HG03442 (cell line): ENCODE data around the gene MUC3A.
"Not testable (repeated sequence)": the region's sequence is repeated elsewhere in the genome, so short reads cannot be mapped to it uniquely, and the experiment has no call there.

Experiments used
- ATAC-seq: cut with Tn5 transposase; IDR thresholded peaks from one replicate; pipeline ENCODE4 v1.9.1; 2021; ENCODE audit warnings: mild to moderate bottlenecking, moderate library complexity; ENCODE audit not compliant: unreplicated experiment

The MUC3A gene

GRCh38 chr7:100949227-100949932 lies at the start of gene MUC3A:
TSS of gene MUC3A (plus strand) at chr7:100949534. CDS start at chr7:100949625, 91 bp downstream.
- ATAC-seq: no peak

GRCh38 chr7:100900978-100901377 lies 48.4 kb upstream of the MUC3A start:
- ATAC-seq: no peak

GRCh38 chr7:100901921-100902332 lies 47.4 kb upstream of the MUC3A start:
- no peak for ATAC-seq

- no peak for ATAC-seq
Measured at GRCh38 chr7:100902638-100903037, 46.7 kb upstream of the MUC3A start.

- no peak for ATAC-seq
Measured at GRCh38 chr7:100908512-100908911, 40.8 kb upstream of the MUC3A start.

- not testable (repeated sequence) for ATAC-seq
Measured at GRCh38 chr7:100910443-100910842, 38.9 kb upstream of the MUC3A start.

GRCh38 chr7:100911484-100911883 lies 37.9 kb upstream of the MUC3A start:
- no peak for ATAC-seq

- ATAC-seq: no peak
Measured at GRCh38 chr7:100914208-100914878, 35.0 kb upstream of the MUC3A start.

- ATAC-seq: no peak
Measured at GRCh38 chr7:100914879-100915447, 34.4 kb upstream of the MUC3A start.

- ATAC-seq: not testable (repeated sequence)
Measured at GRCh38 chr7:100919335-100919734, 30.0 kb upstream of the MUC3A start.

- ATAC-seq: not testable (repeated sequence)
Measured at GRCh38 chr7:100919779-100920437, 29.4 kb upstream of the MUC3A start.

GRCh38 chr7:100921039-100921438 lies 28.3 kb upstream of the MUC3A start:
- ATAC-seq: no peak

- ATAC-seq: not testable (repeated sequence)
Measured at GRCh38 chr7:100923616-100924015, 25.7 kb upstream of the MUC3A start.

- no peak for ATAC-seq
Measured at GRCh38 chr7:100929808-100930174, 19.5 kb upstream of the MUC3A start.

- no peak for ATAC-seq
Measured at GRCh38 chr7:100933734-100934133, 15.6 kb upstream of the MUC3A start.

- not testable (repeated sequence) for ATAC-seq
Measured at GRCh38 chr7:100935381-100935780, 14.0 kb upstream of the MUC3A start.

GRCh38 chr7:100936167-100936566 lies 13.2 kb upstream of the MUC3A start:
- not testable (repeated sequence) for ATAC-seq

GRCh38 chr7:100942045-100942774 lies 7.1 kb upstream of the MUC3A start:
- ATAC-seq: no peak

GRCh38 chr7:100943693-100944092 lies 5.6 kb upstream of the MUC3A start:
- no peak for ATAC-seq

- ATAC-seq: no peak
Measured at GRCh38 chr7:100944138-100944537, 5.2 kb upstream of the MUC3A start.

GRCh38 chr7:100946111-100946510 lies 3.2 kb upstream of the MUC3A start:
- ATAC-seq: no peak
